ENCODE results near the gene ATF5. TPM values are rescaled to one million over a fixed set of nuclear protein-coding genes. Genes with fewer than 3 reads are reported as not detected.
A peak's percentile ranks its signal among the peaks of the same experiment; 100 is the strongest.

Gene ATF5
- total and polyA plus RNA-seq, 2 of the 13 experiments (the other 11 are each of a cell fraction or from before 2014, with no cell fraction given), result 5.2 to 10.3 TPM

DNA sequence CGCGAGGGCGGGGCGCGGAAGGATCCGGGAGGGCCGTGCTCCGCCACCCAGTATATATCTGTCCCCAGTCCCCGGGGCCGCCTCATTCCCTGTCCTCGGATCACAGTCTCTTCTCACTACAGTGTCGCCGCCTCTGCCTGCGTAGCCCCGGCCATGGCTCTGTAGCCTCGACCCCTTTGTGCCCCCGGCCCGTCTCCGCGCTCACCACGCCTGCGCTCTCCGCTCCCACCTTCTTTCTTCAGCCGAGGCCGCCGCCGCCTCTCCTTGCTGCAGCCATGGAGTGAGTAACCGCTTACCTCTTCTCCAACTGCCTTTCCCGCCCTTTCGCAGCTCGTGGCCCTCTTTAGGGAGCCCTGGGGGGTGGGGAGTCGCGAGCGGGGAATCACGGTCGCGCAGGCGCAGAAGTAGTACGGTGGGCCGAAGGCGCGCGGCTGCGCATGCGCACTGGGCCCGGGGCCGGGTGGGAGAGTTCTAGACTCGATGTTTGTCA, at the start of gene ATF5, which contains the start of gene NUP62 (continued):
- TF ChIP-seq ATF3 (CRISPR knock-in tag; IDR thresholded peaks at IDR 0.05) (peak; percentile 14; the same call in 1 of the 2 replicates), RFX5 (IDR thresholded peaks at IDR 0.05; ENCODE audit: low read depth, low read length) (no peak), SIN3A (IDR thresholded peaks at IDR 0.05; ENCODE audit: borderline replicate concordance, low read depth, low read length) (no peak), ZNF501 (CRISPR knock-in tag; IDR thresholded peaks at IDR 0.05) (peak; percentile 95), ZBTB7B (CRISPR knock-in tag; IDR thresholded peaks at IDR 0.05) (peak; percentile 58), MAFK (conservative IDR thresholded peaks at IDR 0.05 in 1 of 2, IDR thresholded peaks at IDR 0.05 in 1 of 2; ENCODE audit: low read length in 2 of 2) (no peak), CBX1 (IDR thresholded peaks at IDR 0.05; ENCODE audit: low read depth) (no peak), ZFP36L2 (CRISPR knock-in tag; IDR thresholded peaks at IDR 0.05) (no peak), ZNF350 (CRISPR knock-in tag; IDR thresholded peaks at IDR 0.05; ENCODE audit: borderline replicate concordance, low read depth) (peak; percentile 84; the same call in 1 of the 2 replicates), ZNF496 (CRISPR knock-in tag; IDR thresholded peaks at IDR 0.05; ENCODE audit: insufficient replicate concordance) (no peak), PRDM10 (CRISPR knock-in tag; IDR thresholded peaks at IDR 0.05; ENCODE audit: low read depth) (0 out of 2 replicates have a peak, but pooled peaks have one; percentile 35), ZNF780A (CRISPR knock-in tag; IDR thresholded peaks at IDR 0.05) (0 out of 2 replicates have a peak, but pooled peaks have one; percentile 52), ZNF354B (CRISPR knock-in tag; IDR thresholded peaks at IDR 0.05) (peak; percentile 69; the same call in 1 of the 2 replicates), SIX1 (CRISPR knock-in tag; IDR thresholded peaks at IDR 0.05; ENCODE audit: borderline replicate concordance) (no peak; the same call in 1 of the 2 replicates), ZNF577 (CRISPR knock-in tag; IDR thresholded peaks at IDR 0.05; ENCODE audit: borderline replicate concordance, low read depth) (peak; percentile 72; the same call in 1 of the 2 replicates), ZNF75D (CRISPR knock-in tag; IDR thresholded peaks at IDR 0.05; ENCODE audit: borderline replicate concordance) (0 out of 2 replicates have a peak, but pooled peaks have one; percentile 90), GATAD1 (CRISPR knock-in tag; IDR thresholded peaks at IDR 0.05) (peak; percentile 92)
- TF ChIP-seq, protein P1, sequence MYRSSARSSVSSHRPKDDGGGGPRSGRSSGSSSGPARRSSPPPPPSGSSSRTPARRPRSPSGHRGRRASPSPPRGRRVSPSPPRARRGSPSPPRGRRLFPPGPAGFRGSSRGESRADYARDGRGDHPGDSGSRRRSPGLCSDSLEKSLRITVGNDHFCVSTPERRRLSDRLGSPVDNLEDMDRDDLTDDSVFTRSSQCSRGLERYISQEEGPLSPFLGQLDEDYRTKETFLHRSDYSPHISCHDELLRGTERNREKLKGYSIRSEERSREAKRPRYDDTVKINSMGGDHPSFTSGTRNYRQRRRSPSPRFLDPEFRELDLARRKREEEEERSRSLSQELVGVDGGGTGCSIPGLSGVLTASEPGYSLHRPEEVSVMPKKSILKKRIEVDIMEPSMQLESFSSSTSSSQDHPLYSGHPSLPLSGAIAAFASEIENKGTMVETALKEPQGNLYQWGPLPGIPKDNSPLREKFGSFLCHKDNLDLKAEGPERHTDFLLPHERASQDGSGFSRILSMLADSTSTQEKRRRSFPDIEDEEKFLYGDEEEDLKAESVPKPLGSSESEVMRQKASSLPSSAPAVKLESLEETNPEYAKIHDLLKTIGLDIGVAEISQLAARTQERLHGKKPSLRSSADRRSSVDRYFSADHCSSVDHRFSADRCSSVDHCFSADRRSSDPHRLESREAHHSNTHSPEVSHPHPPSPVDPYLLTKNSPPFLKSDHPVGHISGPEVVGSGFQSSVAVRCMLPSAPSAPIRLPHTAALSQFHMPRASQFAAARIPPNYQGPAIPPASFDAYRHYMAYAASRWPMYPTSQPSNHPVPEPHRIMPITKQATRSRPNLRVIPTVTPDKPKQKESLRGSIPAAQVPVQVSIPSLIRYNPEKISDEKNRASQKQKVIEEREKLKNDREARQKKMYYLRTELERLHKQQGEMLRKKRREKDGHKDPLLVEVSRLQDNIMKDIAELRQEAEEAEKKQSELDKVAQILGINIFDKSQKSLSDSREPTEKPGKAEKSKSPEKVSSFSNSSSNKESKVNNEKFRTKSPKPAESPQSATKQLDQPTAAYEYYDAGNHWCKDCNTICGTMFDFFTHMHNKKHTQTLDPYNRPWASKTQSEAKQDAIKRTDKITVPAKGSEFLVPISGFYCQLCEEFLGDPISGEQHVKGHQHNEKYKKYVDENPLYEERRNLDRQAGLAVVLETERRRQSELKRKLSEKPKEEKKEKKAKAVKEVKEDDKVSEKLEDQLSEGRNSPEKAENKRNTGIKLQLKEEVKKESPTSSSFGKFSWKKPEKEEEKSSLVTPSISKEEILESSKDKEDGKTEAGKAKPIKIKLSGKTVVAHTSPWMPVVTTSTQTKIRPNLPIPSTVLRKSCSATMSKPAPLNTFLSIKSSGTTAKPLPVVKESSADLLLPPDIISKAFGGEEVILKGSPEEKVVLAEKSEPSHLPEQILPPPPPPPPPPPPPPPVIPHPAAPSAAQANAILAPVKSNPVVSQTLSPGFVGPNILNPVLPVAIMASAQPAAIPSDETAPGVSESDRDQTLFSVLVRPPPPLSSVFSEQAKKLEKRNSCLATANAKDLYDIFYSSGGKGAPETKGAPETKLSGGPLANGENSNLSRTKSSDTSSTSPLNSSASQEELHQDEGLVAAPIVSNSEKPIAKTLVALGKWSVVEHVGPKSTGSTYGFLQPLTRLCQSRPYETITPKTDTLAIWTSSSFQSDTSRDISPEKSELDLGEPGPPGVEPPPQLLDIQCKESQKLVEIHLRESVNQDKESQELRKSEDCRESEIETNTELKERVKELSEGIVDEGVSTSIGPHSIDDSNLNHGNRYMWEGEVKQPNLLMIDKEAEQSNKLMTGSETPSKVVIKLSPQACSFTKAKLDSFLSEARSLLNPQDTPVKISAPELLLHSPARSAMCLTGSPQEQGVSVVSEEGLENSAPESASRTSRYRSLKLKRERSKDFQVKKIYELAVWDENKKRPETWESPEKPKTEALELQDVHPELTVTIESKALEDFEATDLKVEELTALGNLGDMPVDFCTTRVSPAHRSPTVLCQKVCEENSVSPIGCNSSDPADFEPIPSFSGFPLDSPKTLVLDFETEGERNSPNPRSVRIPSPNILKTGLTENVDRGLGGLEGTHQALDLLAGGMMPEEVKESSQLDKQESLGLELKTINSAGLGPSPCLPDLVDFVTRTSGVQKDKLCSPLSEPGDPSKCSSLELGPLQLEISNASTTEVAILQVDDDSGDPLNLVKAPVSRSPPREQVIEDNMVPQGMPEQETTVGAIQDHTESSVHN (CRISPR knock-in tag; IDR thresholded peaks at IDR 0.05), result peak; percentile 87; the same call in 1 of the 2 replicates
